ENCODE measurements around the gene CFAP100. TPM values are rescaled to one million over a fixed set of nuclear protein-coding genes. Genes with fewer than 3 reads are reported as not detected.

Gene CFAP100
- total RNA-seq, 4 donors from 2014 or later = not detected

DNA sequence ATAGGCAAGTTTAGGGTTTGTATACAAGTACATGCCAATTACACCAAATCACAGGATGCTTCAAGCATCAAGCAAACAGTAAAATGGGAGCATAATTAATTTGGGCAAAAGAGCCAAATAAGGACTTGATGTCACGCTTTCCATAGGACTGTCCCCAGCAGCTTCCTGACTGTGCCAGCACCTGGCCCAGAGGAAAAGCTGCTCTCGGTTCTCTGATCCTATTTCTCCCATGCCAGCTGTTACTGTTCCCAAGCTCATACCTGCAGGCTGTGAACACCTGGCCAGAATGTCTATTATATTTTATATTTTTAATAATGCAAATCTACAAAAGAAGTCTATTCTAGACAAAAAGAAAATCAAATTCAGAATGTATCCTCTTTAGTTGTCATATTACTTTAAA is 68.8 kb downstream of the CFAP100 start:
- Histone ChIP-seq H3K36me3 (peaks cover 80 to 100% (median 96%) of the 10 kb centered on the region in 4 donors), H3K27me3 (no peaks in the 10 kb centered on the region), H3K27ac (replicated peaks in 1 of 4) (no peak overlapping the region), H3K9me3 (no peaks in the 10 kb centered on the region), H3K4me1 (peaks cover 10 to 35% (median 17%) of the 10 kb centered on the region in 4 donors), H3K4me3 (no peak overlapping the region)
- DNase-seq (ENCODE audit: extremely low spot score) = no peak
- intact Hi-C loops (cut with DNase I) = no loop called here
- TF ChIP-seq POLR2AphosphoS5 (IDR thresholded peaks at IDR 0.05) (no peak), POLR2A (IDR thresholded peaks at IDR 0.05; ENCODE audit: low read depth) (no peak), EP300 (IDR thresholded peaks at IDR 0.05) (no peak)
- TF ChIP-seq, protein P1, sequence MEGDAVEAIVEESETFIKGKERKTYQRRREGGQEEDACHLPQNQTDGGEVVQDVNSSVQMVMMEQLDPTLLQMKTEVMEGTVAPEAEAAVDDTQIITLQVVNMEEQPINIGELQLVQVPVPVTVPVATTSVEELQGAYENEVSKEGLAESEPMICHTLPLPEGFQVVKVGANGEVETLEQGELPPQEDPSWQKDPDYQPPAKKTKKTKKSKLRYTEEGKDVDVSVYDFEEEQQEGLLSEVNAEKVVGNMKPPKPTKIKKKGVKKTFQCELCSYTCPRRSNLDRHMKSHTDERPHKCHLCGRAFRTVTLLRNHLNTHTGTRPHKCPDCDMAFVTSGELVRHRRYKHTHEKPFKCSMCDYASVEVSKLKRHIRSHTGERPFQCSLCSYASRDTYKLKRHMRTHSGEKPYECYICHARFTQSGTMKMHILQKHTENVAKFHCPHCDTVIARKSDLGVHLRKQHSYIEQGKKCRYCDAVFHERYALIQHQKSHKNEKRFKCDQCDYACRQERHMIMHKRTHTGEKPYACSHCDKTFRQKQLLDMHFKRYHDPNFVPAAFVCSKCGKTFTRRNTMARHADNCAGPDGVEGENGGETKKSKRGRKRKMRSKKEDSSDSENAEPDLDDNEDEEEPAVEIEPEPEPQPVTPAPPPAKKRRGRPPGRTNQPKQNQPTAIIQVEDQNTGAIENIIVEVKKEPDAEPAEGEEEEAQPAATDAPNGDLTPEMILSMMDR (IDR thresholded peaks at IDR 0.05) = no peak
- 92% methylated on average over 2 of the region's 2 CpGs for WGBS

DNA sequence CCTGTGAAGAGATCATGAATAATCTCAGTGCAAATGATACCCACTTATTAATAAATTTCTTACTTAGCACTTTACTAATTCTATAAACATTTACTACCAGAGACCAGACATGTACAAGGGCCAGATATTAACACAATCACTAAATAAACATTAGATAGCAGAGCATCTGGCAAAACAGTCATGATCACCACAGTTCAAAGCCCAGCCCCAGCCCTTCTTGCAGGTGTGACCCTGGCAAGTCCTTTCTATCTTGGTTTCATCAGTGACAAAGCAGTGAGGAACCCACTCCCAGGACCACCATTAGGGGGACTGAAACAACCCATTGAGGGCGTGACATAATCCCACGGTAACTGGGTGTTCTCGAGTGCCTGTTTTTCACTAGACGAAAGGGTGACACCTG is 69.4 kb downstream of the CFAP100 start:
- H3K27me3 ChIP-seq = no peaks in the 10 kb centered on the region
- peaks cover 80 to 100% (median 98%) of the 10 kb centered on the region in 4 donors for H3K36me3 ChIP-seq
- intact Hi-C loops (cut with DNase I) = no loop called here
- H3K4me1 ChIP-seq = peaks cover 15 to 40% (median 20%) of the 10 kb centered on the region in 4 donors
- H3K9me3 ChIP-seq = no peaks in the 10 kb centered on the region
- 64% methylated on average over 4 of the region's 4 CpGs for WGBS
- no peak for DNase-seq (ENCODE audit: extremely low spot score)
- H3K4me3 ChIP-seq = no peak overlapping the region
- no peak overlapping the region for H3K27ac ChIP-seq (replicated peaks in 1 of 4)
- TF ChIP-seq POLR2AphosphoS5 (IDR thresholded peaks at IDR 0.05) = no peak
- TF ChIP-seq EP300 (IDR thresholded peaks at IDR 0.05) = no peak
- TF ChIP-seq POLR2A (IDR thresholded peaks at IDR 0.05; ENCODE audit: low read depth) = no peak
- TF ChIP-seq, protein P1 (IDR thresholded peaks at IDR 0.05) = no peak

DNA sequence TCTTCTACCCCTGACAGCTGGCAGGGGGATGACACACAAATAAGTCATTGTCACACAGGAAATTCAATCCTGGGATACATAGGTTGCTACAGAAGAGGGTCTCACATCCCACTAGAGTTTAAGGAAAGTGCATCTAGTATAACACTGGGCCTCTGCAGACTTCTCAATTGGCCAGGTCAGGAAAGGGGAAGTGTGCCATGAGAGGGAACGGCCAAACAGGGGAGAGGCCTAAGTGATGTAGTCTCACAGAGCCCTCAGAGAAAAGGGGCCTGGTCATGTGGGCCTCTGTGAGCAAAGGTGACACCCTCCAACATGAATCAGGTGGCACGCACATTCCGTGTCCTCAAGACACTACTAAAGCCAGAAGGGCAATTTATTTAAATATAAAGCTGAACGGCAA is 69.8 kb downstream of the CFAP100 start:
- peaks cover 80 to 100% (median 98%) of the 10 kb centered on the region in 4 donors for H3K36me3 ChIP-seq
- intact Hi-C loops (cut with DNase I) = no loop called here
- WGBS = 81% methylated on average over 4 of the region's 4 CpGs
- no peak for TF ChIP-seq EP300 (IDR thresholded peaks at IDR 0.05)
- TF ChIP-seq, protein P1 (IDR thresholded peaks at IDR 0.05) = no peak
- TF ChIP-seq POLR2AphosphoS5 (IDR thresholded peaks at IDR 0.05) = no peak
- no peak for TF ChIP-seq POLR2A (IDR thresholded peaks at IDR 0.05; ENCODE audit: low read depth)
- H3K27ac ChIP-seq (replicated peaks in 1 of 4) = no peak overlapping the region
- no peak overlapping the region for H3K4me3 ChIP-seq
- no peaks in the 10 kb centered on the region for H3K27me3 ChIP-seq
- DNase-seq (ENCODE audit: extremely low spot score) = no peak
- H3K4me1 ChIP-seq = peaks cover 18 to 44% (median 21%) of the 10 kb centered on the region in 4 donors
- no peaks in the 10 kb centered on the region for H3K9me3 ChIP-seq

- Histone ChIP-seq H3K4me3 (no peak overlapping the region), H3K9me3 (no peaks in the 10 kb centered on the region), H3K4me1 (peaks cover 18 to 48% (median 24%) of the 10 kb centered on the region in 4 donors), H3K36me3 (peaks cover 80 to 100% (median 98%) of the 10 kb centered on the region in 4 donors), H3K27ac (replicated peaks in 1 of 4) (no peak overlapping the region), H3K27me3 (no peaks in the 10 kb centered on the region)
- DNase-seq (ENCODE audit: extremely low spot score) = no peak
- TF ChIP-seq, protein P1 (IDR thresholded peaks at IDR 0.05) = no peak
- no peak for TF ChIP-seq POLR2AphosphoS5 (IDR thresholded peaks at IDR 0.05)
- TF ChIP-seq EP300 (IDR thresholded peaks at IDR 0.05) = no peak
- no peak for TF ChIP-seq POLR2A (IDR thresholded peaks at IDR 0.05; ENCODE audit: low read depth)
- WGBS = 92% methylated on average over 9 of the region's 11 CpGs
- intact Hi-C loops (cut with DNase I) = no loop called here
Observed at GRCh38 chr3:126464997-126465396, 70.3 kb downstream of the CFAP100 start.
